COLO668 (cell line): Measurements from ENCODE around the gene FABP2.
"Not testable (repeated sequence)": the region's sequence is repeated elsewhere in the genome, so short reads cannot be mapped to it uniquely, and the experiment has no call there.

ENCODE experiments used
- DNase-seq: peaks from one replicate; lab custom pipeline; 2025; ENCODE audit not compliant: unreplicated experiment; lab: John Stamatoyannopoulos, UW

FABP2 gene

DNA sequence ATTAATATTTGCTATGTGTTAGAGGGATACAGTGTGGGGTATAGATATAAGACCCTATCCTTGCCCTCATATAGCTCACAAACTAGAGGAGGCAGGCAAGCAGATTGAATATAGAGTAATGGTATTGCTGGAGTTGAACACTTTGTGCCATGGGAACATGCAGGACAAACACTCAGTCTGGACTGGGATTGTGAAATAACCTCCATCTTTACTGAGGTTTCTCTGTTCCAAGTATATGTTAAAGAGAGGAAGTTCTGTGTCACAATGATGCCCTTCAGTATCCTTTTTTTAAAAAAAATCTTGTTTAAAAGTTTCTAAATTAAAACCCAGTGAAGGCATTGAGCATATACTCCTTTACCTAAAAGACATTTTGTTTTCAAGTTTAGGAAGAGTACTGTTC is 8.7 kb downstream of the FABP2 start:
- DNase-seq: no peak

DNA sequence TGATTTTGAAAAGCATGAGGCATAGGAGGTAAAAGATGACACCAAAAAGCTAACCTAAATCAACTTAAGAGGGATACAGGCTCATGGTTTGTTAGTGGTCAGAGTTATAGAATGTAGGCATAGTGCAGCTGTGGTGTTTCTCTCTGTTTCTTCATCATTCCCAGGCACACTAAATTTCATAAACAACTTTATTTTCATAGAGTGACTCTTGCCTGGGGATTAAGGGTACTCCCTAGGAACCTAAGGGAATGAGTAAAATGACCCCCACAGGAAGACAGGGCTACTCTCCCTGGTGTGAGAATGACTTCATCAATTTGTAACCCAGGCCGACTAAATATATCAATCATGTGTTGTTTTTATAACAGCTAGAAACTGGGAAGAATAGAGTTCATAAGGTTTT is 11.1 kb downstream of the FABP2 start:
- DNase-seq: no peak

DNA sequence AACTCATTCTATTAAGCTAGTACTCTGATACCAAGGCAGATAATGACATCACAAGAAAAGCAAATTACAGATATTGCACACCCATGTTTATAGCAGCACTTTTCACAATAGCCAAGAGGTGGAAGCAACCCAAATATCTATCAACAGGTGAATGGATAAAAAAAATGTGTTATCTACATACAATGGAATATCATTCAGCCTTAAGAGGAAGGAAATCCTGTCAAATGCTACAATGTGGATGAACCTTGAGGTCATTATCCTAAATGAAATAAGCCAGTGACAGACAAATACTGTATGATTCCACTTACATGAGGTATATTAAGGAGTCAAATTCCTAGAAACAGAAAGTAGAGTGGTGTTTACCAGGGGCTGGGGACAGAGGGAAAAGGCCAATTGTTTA is 14.3 kb downstream of the FABP2 start:
- DNase-seq: no peak

DNA sequence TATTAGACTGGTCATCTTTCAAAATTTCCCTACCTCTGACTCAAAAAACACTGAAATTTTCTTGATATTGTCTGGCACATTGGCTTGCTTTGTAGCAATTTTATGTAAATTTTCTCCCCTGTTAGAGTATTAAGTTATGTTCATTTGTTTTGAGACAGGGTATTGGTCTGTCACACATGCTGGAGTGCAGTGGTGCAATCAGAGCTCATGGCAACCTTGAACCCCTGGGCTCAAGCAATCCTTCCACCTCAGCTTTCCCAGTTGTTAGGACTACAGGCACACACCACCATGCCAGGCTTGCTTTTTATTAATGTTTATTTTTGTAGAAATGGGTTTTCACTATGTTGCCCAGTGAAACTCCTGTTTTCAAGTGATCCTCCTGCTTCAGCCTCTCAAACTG is 17.5 kb downstream of the FABP2 start:
- DNase-seq: no peak

- DNase-seq: no peak
Measured at GRCh38 chr4:119303587-119304305, 18.2 kb downstream of the FABP2 start.

DNA sequence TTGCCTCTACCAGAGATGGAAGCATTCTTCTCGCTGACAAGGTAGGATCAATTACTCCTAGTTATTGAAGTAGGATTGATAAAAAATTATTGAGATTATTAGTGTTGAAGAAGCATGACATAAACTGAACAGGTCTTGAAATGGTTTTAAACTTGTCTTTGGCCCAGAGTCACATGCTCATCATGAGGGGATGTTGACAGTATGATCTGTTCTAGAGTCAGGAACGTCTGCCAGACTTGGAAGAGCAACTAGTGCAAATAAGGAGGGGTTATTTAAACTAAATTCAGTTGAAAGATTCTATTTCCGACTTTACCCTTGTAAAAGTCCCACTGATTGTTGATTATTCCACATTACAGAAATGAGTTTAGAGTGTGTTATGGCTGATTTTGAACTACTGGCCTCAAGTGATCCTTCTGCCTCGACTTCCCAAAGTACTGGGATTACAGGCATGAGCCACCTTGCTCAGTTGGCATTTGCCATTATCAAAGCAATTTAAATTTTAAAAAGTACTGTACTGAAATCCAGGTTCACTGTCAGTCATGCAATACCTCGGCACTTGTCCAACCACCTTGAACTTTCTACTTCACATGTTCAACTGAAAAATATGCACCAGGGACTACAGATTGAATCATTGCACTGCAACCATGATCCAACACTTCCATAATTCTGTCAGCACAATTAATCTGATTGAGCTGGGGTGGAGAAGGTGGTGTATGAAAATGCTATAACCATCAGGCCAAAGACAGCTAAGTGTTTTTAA is 19.7 kb downstream of the FABP2 start:
- no peak for DNase-seq

GRCh38 chr4:119300101-119300978 is 21.6 kb downstream of the FABP2 start:
- no peak for DNase-seq

DNA sequence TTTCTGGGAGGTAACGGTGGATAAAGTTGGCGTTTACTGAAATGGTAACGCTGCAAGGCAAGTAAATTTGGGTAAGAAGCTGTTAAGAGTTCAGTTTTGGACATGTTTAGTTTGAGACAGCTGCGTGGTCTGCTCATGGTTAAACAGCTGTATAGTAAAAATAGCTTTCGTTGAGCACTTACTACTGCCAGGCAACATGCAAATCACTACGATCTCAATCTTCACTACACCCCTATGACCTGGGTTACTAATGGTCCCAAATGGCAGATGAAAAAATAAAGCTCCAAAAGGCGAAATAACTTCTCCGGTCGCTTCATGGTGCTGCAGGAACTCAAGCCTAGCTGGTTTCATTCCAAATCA is 22.2 kb downstream of the FABP2 start:
- no peak for DNase-seq

- DNase-seq: no peak
Measured at GRCh38 chr4:119299260-119299671, 22.7 kb downstream of the FABP2 start.

- no peak for DNase-seq
Measured at GRCh38 chr4:119297795-119298194, 24.1 kb downstream of the FABP2 start.

DNA sequence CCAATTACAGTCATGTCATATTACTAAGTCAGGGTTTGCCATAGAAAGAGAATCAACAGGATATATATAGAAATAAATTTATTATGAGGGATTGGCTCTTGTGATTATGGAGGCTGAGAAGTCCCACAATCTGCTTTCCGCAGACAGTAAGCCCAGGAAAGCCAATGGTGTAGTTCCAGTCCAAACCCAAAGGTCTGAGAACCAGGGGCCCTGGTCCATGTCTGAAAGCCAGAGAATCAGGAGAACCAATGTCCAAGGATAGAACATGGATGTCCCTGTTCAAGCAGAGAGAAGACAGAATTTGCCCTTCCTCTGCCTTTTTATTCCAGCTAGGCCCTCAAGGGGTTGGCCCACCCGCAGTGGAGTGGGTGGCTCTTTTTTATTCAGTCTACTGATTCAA is 25.6 kb downstream of the FABP2 start:
- DNase-seq: no peak

DNA sequence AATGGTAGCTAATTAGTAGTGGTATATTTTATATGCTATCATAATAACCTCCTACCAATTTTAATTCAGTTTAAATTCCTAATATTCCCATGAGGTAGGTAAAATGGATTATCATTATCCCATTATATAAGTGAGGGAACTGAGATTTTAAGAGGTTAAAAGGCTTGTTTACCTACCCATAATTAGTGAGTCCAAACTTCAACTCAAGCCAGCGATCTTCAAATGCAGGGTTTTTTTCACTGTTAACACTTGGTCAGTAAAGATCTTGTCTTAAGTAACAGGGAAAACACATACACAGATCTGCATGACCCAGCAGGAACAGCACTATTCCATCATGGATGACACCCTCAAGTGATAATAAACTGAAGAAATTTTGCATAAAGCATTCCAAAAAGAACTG is 31.3 kb downstream of the FABP2 start:
- DNase-seq: no peak

DNA sequence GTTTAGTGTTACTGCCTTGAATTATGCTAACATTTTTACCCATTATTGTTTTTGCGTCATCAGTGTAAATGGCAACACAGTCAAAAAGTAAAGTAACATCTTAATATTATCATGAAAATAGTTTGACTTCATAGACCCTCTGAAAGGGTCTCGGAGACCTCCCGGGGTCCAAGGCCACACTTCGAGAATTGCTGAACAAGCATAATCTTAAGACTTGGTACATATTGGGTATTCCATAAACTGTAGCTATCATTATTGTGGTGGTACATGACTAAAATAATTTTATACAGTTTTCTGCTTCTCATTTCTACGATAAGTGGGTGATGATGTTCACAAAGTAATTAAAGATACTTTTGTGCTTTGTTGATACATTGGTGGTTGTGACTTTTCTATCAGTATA is 32.6 kb downstream of the FABP2 start:
- DNase-seq: no peak

GRCh38 chr4:119286377-119287002 is 35.4 kb downstream of the FABP2 start:
- no peak for DNase-seq

GRCh38 chr4:119284876-119285780 is 36.8 kb downstream of the FABP2 start:
- no peak for DNase-seq

DNA sequence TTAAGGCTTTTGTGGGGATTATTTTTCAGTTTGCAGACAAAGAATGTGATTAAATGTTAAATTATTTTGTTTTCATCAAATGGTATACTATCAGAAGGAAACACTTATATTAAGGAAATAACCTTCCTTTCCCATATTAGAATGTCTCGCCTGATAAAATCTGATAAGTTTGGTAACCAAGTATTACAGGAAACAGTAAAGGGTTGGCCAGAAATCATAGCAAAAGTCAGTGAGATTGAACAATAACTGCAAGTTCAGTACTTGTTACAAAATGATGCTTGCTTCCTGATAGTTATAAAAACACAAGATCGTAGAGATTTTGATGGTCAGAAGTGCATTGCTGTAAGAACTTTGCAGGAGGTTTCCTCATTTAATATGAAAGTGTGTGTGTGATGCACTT is 40.5 kb downstream of the FABP2 start:
- DNase-seq: no peak

GRCh38 chr4:119279945-119280344 is 42.0 kb downstream of the FABP2 start:
- DNase-seq: not testable (repeated sequence)

GRCh38 chr4:119279541-119279940 is 42.4 kb downstream of the FABP2 start:
- not testable (repeated sequence) for DNase-seq

GRCh38 chr4:119271361-119272085 is 50.4 kb downstream of the FABP2 start:
- no peak for DNase-seq

DNA sequence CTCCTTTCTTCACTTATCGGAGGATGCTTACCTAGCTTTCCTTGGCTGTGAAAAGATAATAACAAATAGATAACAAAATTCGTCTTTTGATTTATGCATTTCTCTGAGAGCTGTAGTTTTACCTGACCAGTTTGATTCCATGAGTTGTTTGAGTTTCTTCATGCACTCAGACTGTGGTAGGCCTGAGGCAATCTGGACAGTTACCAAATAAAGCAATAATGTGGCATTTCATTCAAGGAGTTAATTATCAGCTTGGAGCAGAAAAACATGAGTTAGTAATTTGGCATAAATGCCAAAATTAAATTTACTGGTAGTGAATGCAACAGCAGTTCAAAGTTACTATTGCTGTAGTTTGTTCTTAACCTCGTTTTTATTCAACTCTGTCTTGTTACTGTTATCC is 53.5 kb downstream of the FABP2 start:
- no peak for DNase-seq
